ENCODE measurements around the gene FOXL1. TPM values are rescaled to one million over a fixed set of nuclear protein-coding genes. Genes with fewer than 3 reads are reported as not detected.

The FOXL1 gene
- total and polyA plus RNA-seq, 9 of the 15 experiments (the other 6 are each of a cell fraction or from before 2014, with no cell fraction given): not detected

DNA sequence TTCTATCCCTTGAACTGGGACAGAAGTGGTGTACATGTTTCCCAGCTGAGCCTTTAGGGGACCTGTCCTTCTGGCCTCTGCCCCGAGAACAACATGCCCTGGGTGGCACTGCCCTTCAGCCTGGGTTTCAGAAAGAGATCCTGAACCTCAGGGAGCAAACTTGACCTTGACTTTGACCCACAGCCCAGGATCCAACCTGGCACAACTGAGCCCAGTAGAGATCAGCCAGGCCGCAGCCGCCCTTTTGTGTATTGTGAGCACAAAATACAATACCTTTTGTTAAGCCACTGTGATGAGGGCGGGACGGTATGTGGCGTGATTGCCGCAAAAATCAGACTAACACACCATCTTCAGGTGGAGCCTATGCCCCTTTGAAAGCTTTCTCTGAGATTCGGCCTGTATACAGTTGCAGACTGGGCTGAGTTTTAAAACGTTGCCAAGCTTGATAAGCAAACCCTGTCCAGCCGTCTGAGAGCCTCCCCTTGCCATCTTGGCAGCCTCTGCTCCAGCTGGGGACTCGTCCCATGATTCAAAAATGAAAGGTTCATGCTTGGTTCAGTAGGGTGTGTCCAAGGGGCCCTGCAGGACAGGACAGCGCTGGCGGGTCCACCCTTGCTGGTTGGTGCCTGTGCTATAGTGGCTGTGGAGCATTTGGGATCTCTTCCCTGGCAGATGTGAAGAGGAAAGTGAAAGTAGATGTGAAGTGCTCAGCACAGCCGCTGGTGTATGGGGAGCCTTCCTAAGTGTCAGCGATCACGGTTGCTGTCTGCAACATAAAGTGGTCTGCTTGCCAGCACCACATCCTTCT lies 40.3 kb downstream of the FOXL1 start:
- BruUV-seq (replicated peaks): no TSS peak
- ATAC-seq: no peak
- Histone ChIP-seq H2AFZ (ENCODE audit: low read depth, low read length) (no peak overlapping the region), H3K27me3 (ENCODE audit: control insufficient read depth in 2 of 2, insufficient read depth in 2 of 2, low read length in 2 of 2) (peaks cover 25 to 54% of the 10 kb centered on the region in 2 experiments), H3K9ac (ENCODE audit: insufficient read depth in 1 of 2, low read depth in 2 of 2, low read length in 2 of 2) (no peak overlapping the region), H4K20me1 (replicated peaks; ENCODE audit: control insufficient read depth, insufficient read depth, low read length) (0 out of 2 replicates have a peak, but pooled peaks cover 4% of the 10 kb centered on the region), H3K4me2 (ENCODE audit: insufficient read depth, low read length) (peak overlapping the region; percentile 10; the same call in 1 of the 2 replicates), H3K36me3 (ENCODE audit: control insufficient read depth, insufficient read depth, low read length) (no peaks in the 10 kb centered on the region), H3K4me3 (no peak overlapping the region), H3K79me2 (ENCODE audit: control insufficient read depth, insufficient read depth, low read length) (no peaks in the 10 kb centered on the region), H3K9me3 (replicated peaks; ENCODE audit: control insufficient read depth, insufficient read depth, low read depth, low read length) (no peaks in the 10 kb centered on the region), H3K9me1 (ENCODE audit: control insufficient read depth, insufficient read depth, low read length) (no peaks in the 10 kb centered on the region), H3K4me1 (replicated peaks in 1 of 2; ENCODE audit: control insufficient read depth in 2 of 2, insufficient read depth in 2 of 2, low read length in 2 of 2) (peaks cover 0 to 8% of the 10 kb centered on the region in 2 experiments; a peak in 3 of 5 replicates), H3K27ac (ENCODE audit: extremely low read depth, low read depth, low read length) (no peak overlapping the region)
- ChIA-PET CTCF (ENCODE audit: low intra/inter-chr PET ratio) (no interaction called here), POLR2A (interaction anchor here (0.6 to 1.1 kb wide), 2 partner anchors 15 to 572 kb away, joined by 3 read pairs; no protein-coding TSS in a partner anchor)
- in situ Hi-C loops (cut with MboI) (no loop called here), intact Hi-C loops (cut with micrococcal nuclease) (no loop called here)
- no peak for FAIRE-seq
- no peak for DNase-seq (ENCODE audit: extremely low read depth in 1 of 4, low spot score in 3 of 4)
- TF ChIP-seq, protein P1, sequence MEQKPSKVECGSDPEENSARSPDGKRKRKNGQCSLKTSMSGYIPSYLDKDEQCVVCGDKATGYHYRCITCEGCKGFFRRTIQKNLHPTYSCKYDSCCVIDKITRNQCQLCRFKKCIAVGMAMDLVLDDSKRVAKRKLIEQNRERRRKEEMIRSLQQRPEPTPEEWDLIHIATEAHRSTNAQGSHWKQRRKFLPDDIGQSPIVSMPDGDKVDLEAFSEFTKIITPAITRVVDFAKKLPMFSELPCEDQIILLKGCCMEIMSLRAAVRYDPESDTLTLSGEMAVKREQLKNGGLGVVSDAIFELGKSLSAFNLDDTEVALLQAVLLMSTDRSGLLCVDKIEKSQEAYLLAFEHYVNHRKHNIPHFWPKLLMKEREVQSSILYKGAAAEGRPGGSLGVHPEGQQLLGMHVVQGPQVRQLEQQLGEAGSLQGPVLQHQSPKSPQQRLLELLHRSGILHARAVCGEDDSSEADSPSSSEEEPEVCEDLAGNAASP (IDR thresholded peaks at IDR 0.05): no peak
- TF ChIP-seq TEAD4 (IDR thresholded peaks at IDR 0.05; ENCODE audit: low read length): no peak
- no peak for TF ChIP-seq TEAD4 (CRISPR knock-in tag; IDR thresholded peaks at IDR 0.05; ENCODE audit: borderline replicate concordance)
- no peak for TF ChIP-seq ZNF140 (CRISPR knock-in tag; IDR thresholded peaks at IDR 0.05)
- no peak for TF ChIP-seq SMARCA5 (IDR thresholded peaks at IDR 0.05)
- no peak for TF ChIP-seq CBX3 (IDR thresholded peaks at IDR 0.05; ENCODE audit: borderline replicate concordance in 1 of 2, low read length in 2 of 2)
- no peak for TF ChIP-seq SAFB2 (IDR thresholded peaks at IDR 0.05; ENCODE audit: borderline replicate concordance, low read depth, low read length, severe bottlenecking)
- TF ChIP-seq MAZ (CRISPR knock-in tag; conservative IDR thresholded peaks at IDR 0.05 in 1 of 2, IDR thresholded peaks at IDR 0.05 in 1 of 2): no peak
- WGBS (ENCODE audit: insufficient coverage, low coverage, missing lambda C conversion rate): 6% methylated on average over 16 of the region's 16 CpGs

All from K562 (cell line).